ENCODE results near the gene SVBP. TPM values are rescaled to one million over a fixed set of nuclear protein-coding genes. Genes with fewer than 3 reads are reported as not detected.

The SVBP gene
- total RNA-seq, 2 donors from 2014 or later: 15.8 to 30.6 TPM

DNA sequence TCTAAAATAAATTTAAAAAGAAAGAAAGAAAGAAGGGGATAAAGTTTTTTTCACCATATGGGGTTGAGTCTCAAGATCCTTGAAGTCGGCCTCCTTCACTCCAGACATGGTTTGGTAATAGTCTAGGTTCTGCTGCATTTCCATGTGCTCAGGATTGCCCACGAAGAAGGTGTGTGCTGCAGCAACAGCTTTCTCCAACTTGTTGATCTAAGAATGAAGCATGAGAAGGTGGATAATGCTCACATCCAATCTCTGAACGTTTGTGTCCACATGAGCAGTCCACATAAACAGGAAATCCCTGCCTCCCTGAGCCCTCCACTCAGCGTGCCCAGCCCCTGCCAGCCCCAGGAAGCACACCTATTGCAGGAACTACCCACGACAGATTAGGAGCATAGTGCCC is 54.9 kb downstream of the SVBP start:
- no peaks in the 10 kb centered on the region for H3K9me3 Mint-ChIP-seq
- DNase-seq (ENCODE audit: low spot score in 2 of 2) (no peak), ATAC-seq (no peak)
- no peaks in the 10 kb centered on the region for H3K36me3 Mint-ChIP-seq
- peak overlapping the region in 1 of 2 donors; percentile 14 for H3K27ac Mint-ChIP-seq

DNA sequence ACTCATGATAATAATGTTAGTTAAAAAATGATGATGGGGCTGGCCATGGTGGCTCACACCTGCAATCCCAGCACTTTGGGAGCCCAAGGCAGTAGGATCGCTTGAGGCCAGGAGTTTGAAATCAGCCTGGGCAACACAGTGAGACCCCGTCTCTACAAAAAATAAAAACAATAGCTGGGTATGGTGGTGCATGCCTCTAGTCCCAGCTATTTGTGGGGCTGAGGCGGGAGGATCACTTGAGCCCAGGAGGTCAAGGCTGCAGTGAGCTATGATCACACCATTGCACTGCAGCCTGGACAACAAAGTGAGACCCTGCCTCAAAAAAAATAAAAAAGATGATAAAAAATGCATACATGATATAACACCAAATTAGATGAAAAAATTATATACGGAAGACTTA is 55.6 kb downstream of the SVBP start:
- DNase-seq (ENCODE audit: low spot score in 2 of 2): no peak
- Mint-ChIP-seq H3K36me3 (peaks cover 0 to 4% of the 10 kb centered on the region in 2 donors), H3K9me3 (no peaks in the 10 kb centered on the region), H3K27ac (no peak overlapping the region)
- ATAC-seq: no peak

DNA sequence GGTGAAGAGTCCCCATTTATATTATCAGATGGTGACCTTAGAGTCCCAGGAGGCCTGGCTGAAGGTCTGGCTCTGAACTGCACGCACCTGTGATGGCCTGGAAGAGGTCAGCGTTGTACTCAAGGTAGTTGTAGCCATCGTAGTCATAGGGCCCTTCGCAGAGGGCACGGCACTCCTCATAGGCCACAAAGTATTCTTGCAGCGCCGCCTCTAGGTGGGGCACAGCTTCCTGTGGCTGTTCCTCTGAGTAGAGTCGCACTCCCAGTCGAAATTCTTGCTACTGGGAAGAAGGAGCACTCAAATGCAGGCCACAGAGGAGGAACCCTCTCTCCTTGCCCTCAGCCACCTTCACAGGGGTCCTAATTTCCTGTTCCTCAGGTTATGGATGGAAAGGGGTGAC is 58.1 kb downstream of the SVBP start:
- peaks cover 4% of the 10 kb centered on the region in 2 donors for H3K36me3 Mint-ChIP-seq
- no peaks in the 10 kb centered on the region for H3K9me3 Mint-ChIP-seq
- ATAC-seq (no peak), DNase-seq (ENCODE audit: low spot score in 2 of 2) (no peak)
- H3K27ac Mint-ChIP-seq: no peak overlapping the region

DNA sequence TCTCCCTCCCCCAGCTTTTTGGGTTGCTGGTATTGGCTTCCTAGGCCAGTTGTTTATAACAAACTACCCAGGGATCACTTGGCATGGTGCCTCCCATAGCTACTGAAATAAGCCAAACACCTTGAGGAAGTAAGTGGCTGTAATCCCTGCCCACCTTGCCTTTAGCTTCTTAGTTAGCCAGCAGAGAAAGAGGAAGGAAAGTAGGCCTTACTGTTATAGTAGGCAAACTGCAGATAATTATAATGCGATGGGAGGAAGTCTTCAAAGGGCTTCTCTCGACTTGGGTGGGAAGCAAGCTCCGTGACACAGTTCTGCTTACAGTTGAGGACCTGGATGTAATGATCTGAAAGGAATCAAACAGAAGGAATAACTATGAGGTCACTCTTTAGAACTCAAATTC is 58.6 kb downstream of the SVBP start:
- Mint-ChIP-seq H3K36me3 (peaks cover 4% of the 10 kb centered on the region in 2 donors), H3K27ac (no peak overlapping the region)

DNA sequence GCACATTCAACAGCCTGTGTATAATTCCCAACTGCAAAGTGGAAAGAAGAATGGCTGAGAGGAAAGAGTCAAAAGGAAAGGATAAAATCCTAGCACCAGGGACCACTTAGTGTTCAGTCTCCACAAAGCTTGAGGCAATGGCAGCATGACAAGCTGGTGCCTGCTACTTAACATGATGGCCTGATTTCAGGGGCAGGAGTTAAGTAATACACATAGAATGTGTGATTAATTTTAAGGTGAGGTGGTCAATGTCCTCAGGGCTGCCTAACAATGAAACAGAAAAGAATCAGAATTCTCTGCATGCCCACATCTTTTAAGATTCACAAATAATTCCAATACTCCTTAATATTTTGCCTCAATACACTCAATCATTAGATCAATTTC is 59.3 kb downstream of the SVBP start:
- Mint-ChIP-seq H3K27ac (no peak overlapping the region), H3K9me3 (no peaks in the 10 kb centered on the region), H3K36me3 (peaks cover 4 to 9% of the 10 kb centered on the region in 2 donors)
- DNase-seq (ENCODE audit: low spot score in 2 of 2) (no peak), ATAC-seq (no peak)

More for the DNA sequence above, 58.6 kb downstream of the SVBP start:
- DNase-seq (ENCODE audit: low spot score in 2 of 2) (no peak), ATAC-seq (no peak)
- no peaks in the 10 kb centered on the region for H3K9me3 Mint-ChIP-seq

Other genes with a start within 250 kb of the SVBP start
- gene PPIH, start 159.0 kb downstream of the SVBP start, total RNA-seq: 100 to 1,000 TPM in 1 of 2 donors, 10 to 100 TPM in 1; 93.6 to 101 TPM
- gene YBX1, start 135.0 kb downstream of the SVBP start, total RNA-seq: 1,000 to 10,000 TPM in 1 of 2 donors, 100 to 1,000 TPM in 1; 926 to 1,058 TPM
- not detected for gene CLDN19, start 77.2 kb downstream of the SVBP start, total RNA-seq
- gene P3H1, start 50.4 kb downstream of the SVBP start, total RNA-seq: 10 to 100 TPM; 34.5 to 45.7 TPM
- 1 to 10 TPM; 5.7 to 7.9 TPM for gene C1orf50, start 50.1 kb downstream of the SVBP start, total RNA-seq
- gene TMEM269, start 32.4 kb downstream of the SVBP start, total RNA-seq: 1 to 10 TPM in 1 of 2 donors, under 1 TPM in 1; 0.53 to 1.7 TPM
- gene ERMAP, start 275 bp downstream of the SVBP start, total RNA-seq: 1 to 10 TPM; 4.3 to 5.0 TPM
- 1 to 10 TPM; 6.3 to 9.8 TPM for gene ZNF691, start 29.2 kb upstream of the SVBP start, total RNA-seq
- 100 to 1,000 TPM in 1 of 2 donors, 10 to 100 TPM in 1; 39.9 to 121 TPM for gene SLC2A1, start 141.5 kb upstream of the SVBP start, total RNA-seq

All from activated naive CD4-positive, alpha-beta T cell treated with anti-CD3 and anti-CD28 coated beads, Interleukin-2, amount 50 U/mL, for 72 hours (primary cell).